HEK293 (cell line): ENCODE measurements around the gene ZFYVE28.

Experiments
- PRDM1 ChIP-seq: fragments of 450-650 bp; formaldehyde crosslinking; IDR thresholded peaks from 2 replicates; pipeline ENCODE4; 2016; ENCODE audit warnings: missing biosample characterization, missing genetic modification characterization
- SALL2 ChIP-seq: fragments of 450-650 bp; formaldehyde crosslinking; IDR thresholded peaks from 2 replicates; pipeline ENCODE4 v1.5.0; 2017; ENCODE audit warnings: missing biosample characterization, mild to moderate bottlenecking, missing genetic modification characterization, borderline replicate concordance
- ZNF571 ChIP-seq: fragments of 450-650 bp; formaldehyde crosslinking; IDR thresholded peaks from 2 replicates; pipeline ENCODE4 v1.5.0; 2017; ENCODE audit warnings: missing biosample characterization, missing genetic modification characterization
- ZNF777 ChIP-seq: fragments of 450-650 bp; formaldehyde crosslinking; IDR thresholded peaks from 2 replicates; pipeline ENCODE4 v1.5.1; 2017; ENCODE audit warnings: missing biosample characterization, missing genetic modification characterization, borderline replicate concordance
- ZNF837 ChIP-seq: fragments of 450-650 bp; formaldehyde crosslinking; IDR thresholded peaks from 2 replicates; pipeline ENCODE4 v1.5.1; 2016; ENCODE audit warnings: missing biosample characterization, missing genetic modification characterization

DNA sequence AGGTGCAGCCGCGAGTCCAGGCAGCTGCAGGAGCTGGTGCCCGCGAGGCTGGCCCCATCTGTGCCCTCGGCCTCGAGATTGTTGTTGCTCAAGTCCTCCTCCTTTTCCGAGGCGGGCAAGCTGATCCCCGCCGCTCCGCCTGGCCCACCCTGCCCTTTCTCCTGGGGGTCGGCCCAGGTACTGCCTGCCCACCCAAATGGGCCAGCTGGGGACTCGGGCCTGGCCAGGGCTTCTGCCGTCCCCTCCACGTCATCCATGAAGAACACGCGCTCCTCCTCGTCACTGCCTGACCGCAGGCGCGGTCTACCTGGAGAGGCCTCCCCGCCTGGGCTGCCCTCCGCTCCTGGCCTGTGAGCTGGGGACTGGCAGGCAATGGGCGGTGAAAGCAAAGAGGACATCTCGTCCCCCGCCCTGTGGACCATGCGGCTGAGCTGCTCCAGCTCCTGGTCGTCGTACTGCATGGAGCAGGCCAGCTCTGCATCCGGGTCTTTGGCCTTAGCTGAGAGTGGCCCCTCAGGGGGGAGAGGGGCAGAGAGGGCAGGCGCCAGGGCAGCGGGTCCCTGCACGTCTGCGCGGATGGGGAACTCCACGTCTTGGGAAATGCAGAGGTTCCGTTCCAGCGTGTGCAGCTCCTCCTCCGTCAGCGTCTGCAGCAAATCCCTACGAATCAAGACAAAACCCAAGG lies 113.4 kb downstream of the ZFYVE28 start:
- TF ChIP-seq SALL2 (tag by site-specific recombination) (no peak), ZNF777 (tag by site-specific recombination) (no peak), ZNF571 (tag by site-specific recombination) (no peak), PRDM1 (no peak), ZNF837 (tag by site-specific recombination) (no peak)
